Upper lobe of right lung (tissue), 1 donor: Measurements from ENCODE around the gene SPATA6L. TPM values are rescaled to one million over a fixed set of nuclear protein-coding genes. Genes with fewer than 3 reads are reported as not detected.

Experiments
- ATAC-seq: fragments of 200-7000 bp; cut with Tn5 transposase; one replicate; pipeline ENCODE4 v1.9.1; 2020; ENCODE audit warnings: mild to moderate bottlenecking, moderate library complexity
- DNase-seq: peaks from one replicate; pipeline ENCODE4 v3.0.0-alpha.2; 2020
- H3K27ac ChIP-seq: fragments of 200-600 bp; one replicate; pipeline ENCODE4 v1.8.0; 2022
- H3K27me3 ChIP-seq: fragments of 200-600 bp; one replicate; pipeline ENCODE4 v1.8.0; 2022; ENCODE audit warnings: mild to moderate bottlenecking
- H3K36me3 ChIP-seq: fragments of 200-600 bp; one replicate; pipeline ENCODE4 v1.8.0; 2022
- H3K4me1 ChIP-seq: fragments of 200-600 bp; one replicate; pipeline ENCODE4 v1.8.0; 2022
- H3K4me3 ChIP-seq: fragments of 200-600 bp; one replicate; pipeline ENCODE4 v1.8.0; 2022; ENCODE audit warnings: mild to moderate bottlenecking
- H3K9me3 ChIP-seq: fragments of 200-600 bp; one replicate; pipeline ENCODE4 v1.8.0; 2022
- CTCF ChIP-seq: fragments of 200-600 bp; IDR thresholded peaks from one replicate; pipeline ENCODE4 v1.8.0; 2022; ENCODE audit warnings: antibody characterized with exemption
- intact Hi-C: fragments of 100-400 bp; cut with DNase I; formaldehyde crosslinking; loops from one replicate; pipeline ENCODE4 v1.11.0; 2022
- long read RNA-seq: library from polyadenylated mRNA; unstranded; transcript quantifications from one replicate; pipeline ENCODE4 v2.0.0, GENCODE V29; 2021
- total RNA-seq: library from RNA; stranded (reverse); fragmentation: NEBNext Ultra II Directional; extraction: Animal tissue kit (Norgen Biotek cat#: 25700); gene quantifications from one replicate; pipeline ENCODE4 v1.2.1, GENCODE V29; 2021
- donor health status: DM: no; HTN: yes; CAD: no; lungs with severe emphysema.

Gene SPATA6L
- 12.6 TPM for total RNA-seq
- long read RNA-seq, partial matches to known transcripts, result 0 of 5 reads
- long read RNA-seq, other reads (novel, unspliced or antisense), result 5 of 5 reads

- peak within 1 kb of the TSS; percentile 82 for H3K27ac ChIP-seq
Observed at GRCh38 chr9:4666042-4666699, at the start of gene SPATA6L. Gene SPATA6L, minus strand, starts transcription at chr9:4666480. Its CDS starts 230 bp downstream, at chr9:4666250.

GRCh38 chr9:4714266-4715016 is 48.2 kb upstream of the SPATA6L start:
- no peaks in the 10 kb centered on the region for H3K27me3 ChIP-seq
- no peaks in the 10 kb centered on the region for H3K9me3 ChIP-seq
- TF ChIP-seq CTCF, result no peak
- no peak overlapping the region for H3K27ac ChIP-seq
- intact Hi-C loops, result no loop called here
- ATAC-seq (no peak), DNase-seq (no peak)
- H3K4me3 ChIP-seq, result no peak overlapping the region
- H3K4me1 ChIP-seq, result no peaks in the 10 kb centered on the region
- H3K36me3 ChIP-seq, result peaks cover 76% of the 10 kb centered on the region

More at GRCh38 chr9:4666042-4666699, at the start of gene SPATA6L:
- TF ChIP-seq CTCF, result peak; percentile 31
- no peaks in the 10 kb centered on the region for H3K9me3 ChIP-seq
- peaks cover 31% of the 10 kb centered on the region for H3K4me1 ChIP-seq
- intact Hi-C loops, result no loop called here
- peak within 1 kb of the TSS; percentile 53 for H3K4me3 ChIP-seq
- H3K36me3 ChIP-seq, result no peaks in the 10 kb centered on the region
- DNase-seq (peak; percentile 92), ATAC-seq (peak; percentile 85)
- no peaks in the 10 kb centered on the region for H3K27me3 ChIP-seq

GRCh38 chr9:4713849-4714248 is 47.6 kb upstream of the SPATA6L start:
- intact Hi-C loops, result no loop called here
- Histone ChIP-seq H3K27me3 (no peaks in the 10 kb centered on the region), H3K27ac (no peak overlapping the region), H3K9me3 (no peaks in the 10 kb centered on the region), H3K4me3 (no peak overlapping the region), H3K4me1 (no peaks in the 10 kb centered on the region), H3K36me3 (peaks cover 75% of the 10 kb centered on the region)
- ATAC-seq (peak; percentile 57), DNase-seq (no peak)
- TF ChIP-seq CTCF, result no peak

GRCh38 chr9:4709380-4709779 is 43.1 kb upstream of the SPATA6L start:
- intact Hi-C loops, result no loop called here
- Histone ChIP-seq H3K27ac (no peak overlapping the region), H3K9me3 (no peaks in the 10 kb centered on the region), H3K27me3 (no peaks in the 10 kb centered on the region), H3K36me3 (peaks cover 61% of the 10 kb centered on the region), H3K4me1 (no peaks in the 10 kb centered on the region), H3K4me3 (no peak overlapping the region)
- no peak for TF ChIP-seq CTCF
- ATAC-seq (no peak), DNase-seq (no peak)

- no peaks in the 10 kb centered on the region for H3K9me3 ChIP-seq
- H3K4me3 ChIP-seq, result no peak overlapping the region
- ATAC-seq, result no peak
- peaks cover 62% of the 10 kb centered on the region for H3K36me3 ChIP-seq
- no peak overlapping the region for H3K27ac ChIP-seq
- H3K27me3 ChIP-seq, result no peaks in the 10 kb centered on the region
- H3K4me1 ChIP-seq, result no peaks in the 10 kb centered on the region
- TF ChIP-seq CTCF, result no peak
- no peak for DNase-seq
- intact Hi-C loops, result no loop called here
Observed at GRCh38 chr9:4706971-4707622, 40.8 kb upstream of the SPATA6L start.
